GM19438 (cell line): Measurements from ENCODE around the gene CCDC85C.

Experiments
- ATAC-seq: cut with Tn5 transposase; IDR thresholded peaks from one replicate; pipeline ENCODE4 v1.9.1; 2021; ENCODE audit warnings: low read depth; ENCODE audit not compliant: unreplicated experiment

Gene CCDC85C

DNA sequence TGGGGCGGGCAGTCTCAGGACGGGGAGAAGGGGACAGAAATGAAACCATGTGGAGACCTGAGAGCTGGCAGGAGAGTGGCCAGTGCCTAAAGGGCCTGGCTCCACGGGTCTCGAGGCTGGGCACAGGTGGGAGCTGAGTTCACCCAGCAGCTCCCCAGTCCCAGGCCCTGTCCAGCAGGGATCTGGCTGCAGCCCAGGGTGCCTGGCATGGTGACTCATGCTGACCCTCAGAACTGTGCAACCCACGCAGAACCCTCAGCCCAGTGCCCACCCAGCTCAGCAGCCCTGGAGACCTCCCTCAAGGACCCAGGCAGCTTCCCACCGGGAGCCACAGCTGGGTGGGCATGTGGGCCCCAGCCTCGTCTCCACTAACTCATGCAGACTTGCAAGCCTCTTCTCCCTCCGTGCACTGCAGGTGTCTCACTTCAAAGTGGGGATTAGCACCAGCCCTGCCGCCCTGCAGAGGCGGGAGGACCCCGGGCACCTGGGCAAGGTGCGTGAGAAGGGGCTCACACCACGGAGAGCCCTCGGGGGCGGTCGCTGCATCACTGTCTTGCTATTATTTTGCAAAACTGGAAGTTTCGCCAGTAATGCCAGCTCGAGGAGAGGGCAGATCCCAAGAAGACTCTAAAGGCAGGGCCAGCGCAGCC, 76.5 kb downstream of the CCDC85C start:
- ATAC-seq, result no peak

- no peak for ATAC-seq
Measured at GRCh38 chr14:99527026-99527425, 77.0 kb downstream of the CCDC85C start.

GRCh38 chr14:99525699-99526080, 78.3 kb downstream of the CCDC85C start:
- no peak for ATAC-seq

- ATAC-seq, result no peak
Measured at GRCh38 chr14:99524804-99525698, 79.0 kb downstream of the CCDC85C start.

GRCh38 chr14:99524091-99524661, 79.8 kb downstream of the CCDC85C start:
- ATAC-seq, result no peak

DNA sequence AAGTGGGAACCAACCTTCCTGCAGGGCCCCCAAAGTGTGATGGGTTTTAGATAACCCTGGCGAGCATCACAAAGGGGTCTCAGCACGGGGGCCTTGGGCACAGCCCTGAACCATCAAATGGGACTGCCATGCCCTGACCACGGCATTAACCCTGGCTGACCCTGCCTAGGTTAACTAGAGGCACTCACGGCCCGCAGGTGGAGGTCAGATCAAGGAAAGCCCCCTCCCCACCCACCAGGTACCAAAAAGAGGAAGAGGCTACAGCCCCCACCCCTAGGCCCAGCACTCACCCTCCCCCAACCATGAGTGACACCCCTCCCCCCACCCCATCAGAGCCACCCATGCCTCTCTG, 80.3 kb downstream of the CCDC85C start:
- ATAC-seq, result no peak

DNA sequence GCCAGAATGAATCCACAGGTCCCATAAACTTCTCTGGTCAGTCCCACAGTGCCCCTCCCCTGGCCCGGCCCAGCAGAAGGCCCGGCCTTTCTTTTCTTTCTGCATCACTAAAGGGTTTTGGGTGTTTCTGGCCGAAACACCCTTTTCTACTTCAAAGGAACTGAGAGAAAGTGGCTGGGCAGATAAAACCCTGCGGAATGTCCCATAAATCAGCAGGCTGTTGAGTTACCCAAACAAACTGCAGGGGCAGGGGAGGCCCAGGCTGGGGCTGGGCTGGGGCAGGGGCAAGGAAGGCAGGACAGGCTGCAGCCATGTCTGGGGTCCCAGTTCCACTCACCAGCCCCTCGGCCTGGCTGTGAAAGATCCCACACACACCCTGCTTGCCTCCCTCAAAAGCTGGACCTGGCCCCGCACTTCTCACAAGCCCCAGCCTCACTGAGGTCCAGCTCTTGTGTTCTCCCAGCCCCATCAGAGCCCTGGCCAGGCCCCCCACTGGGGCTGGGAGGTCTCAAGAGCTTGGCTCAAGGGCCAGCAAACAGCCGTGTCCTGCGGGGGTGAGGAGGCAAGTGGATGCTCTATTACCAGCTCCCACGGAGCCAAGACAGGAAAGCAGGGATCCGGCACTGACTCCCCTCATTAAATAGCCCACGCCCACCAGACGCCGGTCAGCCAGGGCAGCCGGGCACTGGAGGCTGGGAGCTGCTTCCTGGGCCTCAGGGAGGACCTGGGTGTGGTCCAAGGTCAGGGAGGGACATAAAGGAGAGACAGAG, 80.9 kb downstream of the CCDC85C start:
- ATAC-seq, result no peak

GRCh38 chr14:99522457-99522891, 81.5 kb downstream of the CCDC85C start:
- ATAC-seq, result no peak

DNA sequence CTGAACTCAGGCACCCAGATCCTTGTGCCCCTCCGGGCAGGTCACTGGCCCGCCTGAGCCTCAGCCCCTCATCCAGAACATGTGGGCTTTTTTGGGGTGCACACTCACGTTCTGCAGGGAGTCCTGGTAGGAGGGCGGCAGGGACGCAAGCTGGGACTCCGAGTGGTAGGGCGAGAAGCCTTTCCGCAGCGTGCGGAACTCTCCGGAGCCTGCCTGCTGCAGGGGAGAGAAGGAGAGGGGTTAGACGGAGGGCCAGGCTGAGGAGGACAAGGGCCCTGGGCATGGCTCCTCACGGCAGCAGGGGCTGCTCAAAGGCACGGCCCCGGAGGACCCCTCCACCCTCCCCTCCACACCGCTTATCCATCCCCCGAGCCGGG, 82.0 kb downstream of the CCDC85C start:
- no peak for ATAC-seq

GRCh38 chr14:99521176-99522024, 82.6 kb downstream of the CCDC85C start:
- no peak for ATAC-seq

DNA sequence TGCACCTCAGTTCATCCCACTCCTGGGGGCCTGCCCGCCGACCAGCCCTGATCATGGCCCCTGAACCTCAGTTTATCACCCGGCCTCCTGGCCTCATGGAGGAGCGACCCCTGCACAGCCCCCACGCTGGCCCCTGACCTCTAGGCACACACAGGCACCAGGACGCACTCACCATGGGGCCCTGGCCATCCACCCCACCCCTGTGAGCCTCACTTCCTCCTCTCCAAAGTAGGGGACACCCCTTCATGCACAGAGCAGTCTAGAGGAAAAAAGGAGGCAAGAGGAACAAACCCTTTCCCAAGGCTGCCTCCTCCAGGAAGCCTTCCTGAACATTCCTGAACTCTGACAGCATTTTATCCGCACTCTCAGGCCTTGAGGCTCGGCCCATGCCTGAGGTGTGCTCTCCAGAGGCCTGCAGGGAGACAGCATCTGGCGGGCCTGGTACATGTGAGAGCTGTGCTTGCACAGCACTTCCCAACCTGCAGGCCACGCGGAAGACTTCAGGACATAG, 83.4 kb downstream of the CCDC85C start:
- no peak for ATAC-seq

GRCh38 chr14:99519931-99520421, 84.0 kb downstream of the CCDC85C start:
- no peak for ATAC-seq

DNA sequence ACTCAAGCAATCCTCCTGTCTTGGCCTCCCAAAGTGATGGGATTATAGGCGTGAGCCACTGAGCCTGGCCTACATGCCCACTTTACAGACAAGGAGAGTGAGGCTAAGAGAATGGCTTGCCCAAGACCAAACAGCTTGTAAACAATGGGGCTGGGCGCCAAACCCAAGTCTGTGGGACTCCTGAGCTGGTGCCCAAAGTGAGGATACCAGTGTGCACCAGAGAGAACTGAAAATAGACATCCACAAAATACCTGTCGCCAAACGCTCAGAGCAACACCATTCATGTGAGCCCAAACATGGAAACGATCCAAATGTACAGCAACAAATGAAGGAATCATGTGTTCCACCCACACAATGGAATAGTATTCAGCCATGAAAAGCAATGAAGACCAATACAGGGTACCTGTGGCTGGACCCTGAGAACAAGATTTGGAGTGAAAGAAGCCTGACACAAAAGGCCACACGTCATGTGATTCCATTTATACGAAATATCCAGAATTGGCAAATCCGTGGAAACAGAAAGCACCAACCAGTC, 84.6 kb downstream of the CCDC85C start:
- no peak for ATAC-seq

DNA sequence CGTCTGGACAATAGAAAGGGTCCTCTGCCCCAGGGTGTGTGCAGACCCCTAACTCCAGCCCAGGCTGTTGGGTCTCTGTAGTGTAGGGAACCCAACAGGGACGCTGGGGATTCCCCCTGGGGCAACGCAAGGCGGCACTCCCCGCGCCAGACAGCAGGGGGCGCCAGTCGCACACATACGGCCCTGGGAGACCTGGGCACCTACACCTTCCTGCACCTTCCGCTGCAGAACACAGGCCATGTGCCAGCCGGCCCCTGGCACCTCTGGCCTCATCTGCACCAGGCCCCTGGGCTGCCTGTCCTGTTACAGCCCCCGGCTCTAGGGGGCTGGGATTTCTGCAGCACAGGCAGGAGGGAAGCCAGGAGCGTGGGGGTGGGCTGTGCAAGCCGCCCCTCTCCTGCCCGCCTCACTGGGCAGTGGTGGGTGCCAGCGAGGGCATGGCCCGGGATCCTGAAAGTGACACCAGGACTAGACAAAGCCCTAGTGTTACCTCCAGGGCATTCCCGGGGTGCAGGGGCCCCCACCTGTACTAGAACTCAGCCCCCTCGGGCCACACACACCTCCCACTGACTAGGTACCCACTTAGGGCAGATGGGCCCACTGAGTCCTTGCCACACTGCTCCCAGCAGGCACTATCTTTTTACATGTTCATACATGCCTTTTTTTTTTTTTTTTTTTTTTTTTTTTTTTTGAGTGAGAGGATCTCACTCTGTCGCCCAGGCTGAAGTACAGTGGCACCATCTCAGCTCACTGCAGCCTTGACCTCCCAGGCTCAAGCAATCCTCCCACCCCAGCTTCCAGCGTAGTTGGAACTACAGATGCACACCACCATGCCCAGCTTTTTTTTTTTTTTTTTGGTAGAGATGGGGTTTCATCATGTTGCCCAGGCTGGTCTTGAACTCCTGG, 85.3 kb downstream of the CCDC85C start:
- no peak for ATAC-seq

DNA sequence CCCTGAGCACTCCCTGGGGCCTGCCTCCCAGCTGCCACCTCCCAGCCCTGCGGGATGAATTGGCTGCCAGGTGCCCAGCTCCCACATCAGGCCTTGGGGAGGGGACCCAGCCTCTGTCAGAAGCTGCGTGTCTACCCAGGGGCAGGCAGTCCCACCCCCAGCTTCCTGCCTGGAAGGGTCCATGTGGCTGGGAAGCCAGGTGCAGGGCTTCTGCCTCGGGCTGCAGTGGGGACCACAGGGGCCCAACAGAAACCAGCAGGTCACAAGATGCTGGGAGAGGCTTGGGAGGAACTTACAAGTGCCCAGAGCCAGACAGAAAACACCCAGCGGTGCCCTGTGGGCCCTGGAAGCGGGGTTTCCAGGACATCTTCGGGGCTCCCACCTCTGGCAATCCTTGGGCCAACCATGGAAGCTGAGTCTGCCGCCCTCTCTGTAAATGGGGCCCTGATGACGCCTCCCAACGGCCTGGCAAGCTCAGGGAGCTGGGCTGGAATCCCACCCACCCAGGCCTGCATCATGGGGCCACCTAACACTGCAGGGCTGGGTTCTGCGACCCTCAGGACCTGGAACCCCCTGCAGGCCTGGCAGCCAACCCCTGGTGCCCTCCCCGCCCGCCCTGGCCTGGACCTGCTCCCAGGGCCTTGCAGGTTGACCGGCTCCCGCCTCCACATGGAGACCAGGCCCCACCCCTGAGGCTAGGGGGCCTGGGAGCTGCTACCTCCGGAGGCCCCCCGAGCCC, 86.2 kb downstream of the CCDC85C start:
- no peak for ATAC-seq

- ATAC-seq, result no peak
Measured at GRCh38 chr14:99516871-99517642, 87.0 kb downstream of the CCDC85C start.
